Activated CD8-positive, alpha-beta memory T cell treated with anti-CD3 and anti-CD28 coated beads, Interleukin-2, amount 10 ng/mL, durations not matched to agents 7 days and 5 days (primary cell): ENCODE results near the gene BID. TPM values are rescaled to one million over a fixed set of nuclear protein-coding genes. Genes with fewer than 3 reads are reported as not detected.

Experiments
- ATAC-seq: fragments of 150-1000 bp; cut with Tn5 transposase; one replicate; pipeline ENCODE4 v1.10.0; 2021; ENCODE audit warnings: moderate library complexity
- CTCF ChIA-PET: fragments of 350-600 bp; sonication (Branson Sonifier 250); formaldehyde crosslinking; loops from one replicate; lab custom pipeline; 2021; ENCODE audit warnings: antibody characterized with exemption; lab: Charles Lee
- DNase-seq: peaks from one replicate; pipeline ENCODE4 v3.0.0-alpha.2; 2020
- H3K27ac Mint-ChIP-seq: one replicate; pipeline ENCODE4 v1.8.0; 2021; ENCODE audit warnings: mild to moderate bottlenecking, mixed read lengths
- H3K27me3 Mint-ChIP-seq: one replicate; pipeline ENCODE4 v1.8.0; 2021; ENCODE audit warnings: mixed read lengths
- H3K36me3 Mint-ChIP-seq: one replicate; pipeline ENCODE4 v1.8.0; 2021; ENCODE audit warnings: mild to moderate bottlenecking, mixed read lengths
- H3K4me1 Mint-ChIP-seq: one replicate; pipeline ENCODE4 v1.8.0; 2021; ENCODE audit warnings: mixed read lengths
- H3K4me3 Mint-ChIP-seq: one replicate; pipeline ENCODE4 v1.8.0; 2021; ENCODE audit warnings: mild to moderate bottlenecking, moderate library complexity, mixed read lengths
- H3K9me3 Mint-ChIP-seq: one replicate; pipeline ENCODE4 v1.8.0; 2022; ENCODE audit warnings: low read depth, mixed read lengths
- total RNA-seq, 2 experiments: library from RNA; stranded (reverse); gene quantifications; one replicate each; pipeline ENCODE4 v1.2.3, GENCODE V29; 2021

Gene BID
- total RNA-seq, 2 experiments from 2014 or later = 16.4 to 29.2 TPM

DNA sequence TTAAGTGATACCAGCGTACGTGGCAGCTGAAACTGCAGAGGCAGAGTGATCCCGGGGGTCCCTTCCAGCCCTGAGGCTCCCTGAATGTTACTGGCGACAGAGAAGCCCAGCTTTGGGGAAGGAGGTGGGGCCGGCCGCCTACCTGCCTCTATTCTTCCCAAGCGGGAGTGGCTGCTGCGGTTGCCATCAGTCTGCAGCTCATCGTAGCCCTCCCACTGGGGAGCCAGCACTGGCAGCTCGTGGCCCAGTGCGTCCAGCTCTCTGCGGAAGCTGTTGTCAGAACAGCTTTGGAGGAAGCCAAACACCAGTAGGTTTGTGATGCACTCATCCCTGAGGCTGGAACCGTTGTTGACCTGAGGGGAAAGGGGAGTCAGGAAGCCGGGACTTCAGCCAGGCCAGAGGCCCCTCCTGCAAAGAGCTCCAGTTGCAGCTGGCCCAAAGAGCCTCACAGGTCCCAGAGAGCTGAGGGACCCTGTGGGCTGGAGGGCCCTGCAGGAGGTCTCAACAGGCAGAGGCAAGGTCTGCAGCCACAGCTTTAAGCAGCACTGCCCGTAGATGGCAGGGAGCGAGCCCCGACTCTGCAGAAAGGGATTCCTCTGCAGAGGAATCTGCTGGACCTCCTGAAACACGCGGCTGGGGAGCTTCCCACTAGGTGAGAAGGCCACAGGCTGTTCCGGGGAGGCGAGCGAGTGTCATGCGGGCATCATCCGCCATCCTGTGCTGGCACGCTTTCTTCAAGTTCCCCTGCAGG, 30.4 kb downstream of the BID start:
- Mint-ChIP-seq H3K4me1 (no peaks in the 10 kb centered on the region), H3K9me3 (no peaks in the 10 kb centered on the region), H3K36me3 (no peaks in the 10 kb centered on the region), H3K27me3 (no peaks in the 10 kb centered on the region), H3K4me3 (no peak overlapping the region), H3K27ac (no peak overlapping the region)
- DNase-seq (no peak), ATAC-seq (no peak)
- CTCF ChIA-PET = interaction anchor here (1.1 to 6.6 kb wide), 10 partner anchors 8 to 332 kb away, joined by 4 to 109 read pairs (median 13); partner anchors contain the start of genes BID and PEX26

DNA sequence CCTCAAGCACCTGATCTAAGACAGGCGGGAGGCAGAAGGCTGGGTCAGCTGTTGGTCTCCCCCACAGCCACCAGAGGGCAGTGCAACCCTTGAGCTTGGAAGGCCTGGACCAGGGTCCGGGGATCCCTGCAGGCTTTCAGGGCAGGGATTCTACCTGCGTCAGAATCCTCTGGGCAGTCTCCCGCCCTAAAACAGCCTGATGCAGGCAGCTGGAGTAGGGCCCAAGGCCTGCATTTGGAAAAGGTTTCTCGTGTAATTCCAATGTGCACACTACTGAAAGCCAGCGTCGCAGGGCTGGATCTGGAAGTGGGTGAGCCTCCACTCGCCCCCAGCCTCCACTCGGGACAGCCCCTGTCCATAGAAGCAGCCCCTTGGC, 31.8 kb downstream of the BID start:
- no peaks in the 10 kb centered on the region for H3K27me3 Mint-ChIP-seq
- peak; percentile 74 for DNase-seq
- no peak overlapping the region for H3K4me3 Mint-ChIP-seq
- no peaks in the 10 kb centered on the region for H3K9me3 Mint-ChIP-seq
- CTCF ChIA-PET = interaction anchor here (0.6 to 6.6 kb wide), 21 partner anchors 8 to 668 kb away, joined by 3 to 109 read pairs (median 6); partner anchors contain the start of genes BCL2L13, BID and PEX26
- H3K4me1 Mint-ChIP-seq = no peaks in the 10 kb centered on the region
- no peaks in the 10 kb centered on the region for H3K36me3 Mint-ChIP-seq
- ATAC-seq = peak; percentile 65
- H3K27ac Mint-ChIP-seq = no peak overlapping the region

DNA sequence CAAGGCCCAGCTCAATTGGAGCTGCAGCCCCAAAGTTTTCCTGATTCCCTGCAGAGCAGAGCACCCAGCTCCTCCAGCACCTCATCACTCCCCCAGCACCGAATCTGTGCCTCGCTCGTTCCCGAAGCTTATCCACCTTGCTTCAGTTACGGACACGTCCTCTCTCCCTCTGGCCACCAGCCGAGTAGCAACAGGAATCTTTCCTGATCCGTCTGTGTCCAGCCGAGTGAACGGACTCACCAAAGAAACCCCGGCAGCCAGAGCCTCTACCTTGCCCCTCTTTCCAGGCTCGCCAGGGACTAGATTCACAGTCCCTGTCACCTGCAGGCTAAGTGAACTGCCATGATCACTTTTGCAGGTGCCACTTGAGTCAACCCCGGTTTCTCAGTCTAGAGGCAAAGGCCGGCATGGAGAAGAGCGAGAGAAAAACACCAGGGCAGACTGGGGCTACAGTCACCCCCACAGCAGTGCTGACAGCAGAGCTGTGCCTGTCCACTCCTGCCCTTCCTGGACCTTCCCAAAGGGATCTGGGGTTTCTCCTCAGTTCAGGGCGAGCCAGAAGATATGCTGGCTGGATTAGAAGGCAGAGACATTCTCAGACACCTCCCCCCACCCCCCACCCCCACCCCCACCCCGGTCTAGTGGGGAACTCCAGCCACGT, 32.3 kb downstream of the BID start:
- H3K27me3 Mint-ChIP-seq = no peaks in the 10 kb centered on the region
- DNase-seq (no peak), ATAC-seq (no peak)
- H3K4me1 Mint-ChIP-seq = no peaks in the 10 kb centered on the region
- H3K9me3 Mint-ChIP-seq = no peaks in the 10 kb centered on the region
- H3K36me3 Mint-ChIP-seq = no peaks in the 10 kb centered on the region
- H3K4me3 Mint-ChIP-seq = no peak overlapping the region
- H3K27ac Mint-ChIP-seq = no peak overlapping the region
- CTCF ChIA-PET = interaction anchor here (0.6 to 6.6 kb wide), 21 partner anchors 8 to 667 kb away, joined by 3 to 109 read pairs (median 6); partner anchors contain the start of genes BCL2L13, BID and PEX26

DNA sequence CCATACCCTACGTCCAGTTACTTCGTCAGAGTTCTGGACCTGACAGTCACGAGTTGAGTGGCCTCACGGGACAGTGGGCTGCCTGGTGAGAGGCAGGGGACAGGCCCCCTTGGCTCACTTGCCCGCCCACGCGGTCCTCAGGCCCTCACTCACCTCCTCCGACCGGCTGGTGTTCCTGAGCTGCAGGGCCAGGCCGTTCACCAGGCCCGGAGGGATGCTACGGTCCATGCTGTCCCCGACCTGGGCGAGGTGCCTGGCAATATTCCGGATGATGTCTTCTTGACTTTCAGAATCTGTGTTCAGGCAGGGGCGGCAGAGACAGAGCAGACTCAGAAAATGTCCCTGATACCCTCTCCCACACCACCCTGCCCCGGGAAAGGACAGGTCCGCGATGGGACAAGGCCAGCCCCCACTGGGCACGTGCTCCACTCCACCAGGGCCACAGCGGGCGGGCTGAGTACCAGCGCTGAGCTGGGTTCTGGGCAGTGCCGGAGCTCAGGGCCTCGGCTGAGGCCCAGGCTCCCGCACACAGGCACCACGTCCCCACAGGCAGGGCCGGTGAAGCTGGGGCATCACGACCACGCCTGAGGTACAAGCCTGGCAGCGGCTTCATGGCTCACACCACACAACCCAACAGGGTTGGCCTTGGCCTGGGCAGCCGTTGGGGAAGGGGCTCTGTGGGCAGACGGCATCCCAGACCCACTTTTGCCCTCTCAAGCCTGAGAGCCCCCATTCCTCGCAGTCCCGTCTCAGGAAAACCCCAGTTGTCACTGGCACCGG, 34.9 kb downstream of the BID start:
- CTCF ChIA-PET = interaction anchor here (0.8 to 5.3 kb wide), 3 partner anchors 46 to 337 kb away, joined by 3 to 35 read pairs (median 4); partner anchors contain the start of gene PEX26
- Mint-ChIP-seq H3K27ac (no peak overlapping the region), H3K4me3 (no peak overlapping the region), H3K4me1 (peaks cover 6% of the 10 kb centered on the region), H3K9me3 (no peaks in the 10 kb centered on the region), H3K36me3 (peaks cover 3% of the 10 kb centered on the region), H3K27me3 (no peaks in the 10 kb centered on the region)
- ATAC-seq = no peak
- no peak for DNase-seq

DNA sequence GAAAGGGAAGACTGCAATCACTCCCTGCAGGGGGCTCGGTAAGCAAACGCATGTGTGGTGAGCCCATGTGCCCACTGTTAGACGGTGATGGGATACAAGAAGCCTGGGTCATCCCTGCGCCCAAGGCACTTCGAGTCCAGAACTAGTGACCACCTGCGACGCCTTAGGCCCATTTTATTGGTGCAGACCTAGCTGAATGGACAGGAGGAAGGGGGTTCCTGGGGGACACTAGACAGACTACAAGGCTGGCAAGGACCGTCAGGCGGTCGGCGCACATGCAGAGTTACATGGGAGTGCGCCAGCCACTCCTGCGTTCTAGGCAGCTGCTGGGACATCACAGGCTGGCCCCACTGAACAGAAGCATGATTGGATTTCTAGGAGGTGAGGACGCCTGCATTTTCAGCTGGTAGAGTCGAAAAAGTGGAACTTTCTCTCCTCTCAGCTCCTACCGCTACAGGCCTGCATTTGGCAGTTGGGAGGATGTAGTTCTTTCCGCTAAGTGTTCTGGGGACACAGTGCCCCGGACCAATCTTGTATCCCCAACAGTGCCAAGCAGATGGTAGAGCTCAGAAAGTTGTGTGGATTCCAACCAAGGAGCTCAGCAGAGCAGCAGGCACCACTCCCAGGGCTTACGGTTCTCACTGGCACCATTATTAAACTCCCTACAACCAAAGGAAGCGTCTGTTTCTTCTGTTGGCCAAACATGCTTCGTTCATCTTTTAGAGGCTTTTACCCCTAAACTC, 35.7 kb downstream of the BID start:
- H3K9me3 Mint-ChIP-seq = no peaks in the 10 kb centered on the region
- no peaks in the 10 kb centered on the region for H3K27me3 Mint-ChIP-seq
- H3K36me3 Mint-ChIP-seq = peaks cover 7% of the 10 kb centered on the region
- peaks cover 14% of the 10 kb centered on the region for H3K4me1 Mint-ChIP-seq
- DNase-seq (no peak), ATAC-seq (no peak)
- H3K27ac Mint-ChIP-seq = no peak overlapping the region
- CTCF ChIA-PET = interaction anchor here (1.0 kb wide), 1 partner anchor 180 kb away, joined by 3 read pairs; no protein-coding TSS in a partner anchor
- no peak overlapping the region for H3K4me3 Mint-ChIP-seq

DNA sequence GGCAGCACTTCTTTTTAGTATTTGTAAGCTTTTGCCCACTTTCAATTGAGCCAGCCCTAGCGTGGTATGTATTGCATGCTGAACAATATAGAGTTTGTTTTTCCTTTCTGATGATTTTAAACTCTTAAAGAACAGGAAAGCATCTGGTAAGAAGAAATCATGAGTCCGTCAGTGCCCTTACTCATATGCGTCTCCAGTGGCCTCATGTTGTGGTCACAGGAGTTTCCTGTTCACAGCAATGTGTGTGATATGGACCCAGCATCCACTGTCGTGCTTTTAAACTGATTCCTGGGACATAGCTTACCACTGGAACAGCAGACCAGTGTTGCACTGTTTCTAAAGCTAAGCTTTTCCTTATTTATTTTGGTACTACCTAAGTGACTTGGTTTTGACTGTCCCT, 40.1 kb downstream of the BID start:
- Mint-ChIP-seq H3K4me3 (no peak overlapping the region), H3K9me3 (no peaks in the 10 kb centered on the region), H3K4me1 (peaks cover 17% of the 10 kb centered on the region), H3K27ac (peak overlapping the region; percentile 16), H3K36me3 (peaks cover 13% of the 10 kb centered on the region), H3K27me3 (no peaks in the 10 kb centered on the region)
- peak; percentile 93 for ATAC-seq
- CTCF ChIA-PET = interaction anchor here (1.2 to 1.7 kb wide), 2 partner anchors 9 to 51 kb away, joined by 3 to 15 read pairs; no protein-coding TSS in a partner anchor
- peak; percentile 76 for DNase-seq

DNA sequence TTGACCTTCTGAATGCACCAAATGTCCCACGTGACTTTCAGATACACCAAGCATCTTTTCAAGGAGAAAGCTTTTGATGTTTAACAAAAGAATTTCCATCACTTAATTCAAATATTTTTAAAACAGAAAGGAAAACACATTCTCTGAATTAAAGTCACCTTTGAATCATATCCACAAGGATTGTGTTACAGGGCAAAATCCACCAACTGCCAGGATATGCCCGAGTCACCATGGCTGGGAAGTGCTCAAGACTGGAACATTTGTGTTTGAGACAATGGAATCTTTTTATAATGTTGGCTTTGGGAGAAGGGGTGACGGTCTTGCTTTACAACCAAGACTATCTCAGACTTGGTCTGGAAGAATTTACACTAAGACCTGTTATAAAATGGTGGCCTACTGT, 40.8 kb downstream of the BID start:
- no peaks in the 10 kb centered on the region for H3K27me3 Mint-ChIP-seq
- CTCF ChIA-PET = interaction anchor here (1.7 kb wide), 1 partner anchor 10 kb away, joined by 15 read pairs; no protein-coding TSS in a partner anchor
- no peaks in the 10 kb centered on the region for H3K9me3 Mint-ChIP-seq
- H3K4me1 Mint-ChIP-seq = peaks cover 17% of the 10 kb centered on the region
- H3K4me3 Mint-ChIP-seq = no peak overlapping the region
- no peak for ATAC-seq
- H3K36me3 Mint-ChIP-seq = peaks cover 13% of the 10 kb centered on the region
- DNase-seq = no peak
- peak overlapping the region; percentile 61 for H3K27ac Mint-ChIP-seq

DNA sequence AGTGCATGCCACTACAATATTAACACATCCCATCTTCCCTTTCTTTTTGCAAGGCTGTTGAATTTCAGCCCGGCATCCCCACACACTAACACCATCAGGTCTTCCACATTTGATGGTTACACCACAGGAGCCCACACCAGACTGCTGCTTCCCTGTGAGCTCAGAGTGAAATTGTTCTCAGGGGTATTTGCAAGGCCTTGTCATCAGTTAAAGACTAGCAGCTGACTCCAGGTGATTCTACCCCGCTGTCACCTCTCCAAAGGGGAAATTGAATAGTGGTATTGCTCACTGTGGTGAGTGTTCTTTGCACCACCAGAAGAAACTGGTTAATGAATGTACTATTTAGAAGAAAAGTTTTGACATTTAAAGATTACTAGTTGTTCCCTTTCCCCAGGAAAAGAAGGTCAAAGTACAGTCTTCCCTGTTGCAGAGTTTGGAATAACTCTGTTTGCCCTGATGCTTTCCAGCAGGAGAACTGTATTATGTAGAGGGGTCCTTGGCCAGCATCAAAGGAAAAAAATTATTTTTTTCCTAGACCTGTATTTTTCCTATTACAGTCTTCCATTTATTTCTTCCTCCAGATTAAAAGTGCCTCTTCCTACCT, 41.9 kb downstream of the BID start:
- Mint-ChIP-seq H3K9me3 (no peaks in the 10 kb centered on the region), H3K4me3 (no peak overlapping the region), H3K27ac (no peak overlapping the region), H3K4me1 (peaks cover 17% of the 10 kb centered on the region), H3K36me3 (peaks cover 13% of the 10 kb centered on the region), H3K27me3 (no peaks in the 10 kb centered on the region)
- CTCF ChIA-PET = interaction anchor here (1.4 kb wide), 1 partner anchor 11 kb away, joined by 6 read pairs; no protein-coding TSS in a partner anchor
- ATAC-seq (no peak), DNase-seq (no peak)

DNA sequence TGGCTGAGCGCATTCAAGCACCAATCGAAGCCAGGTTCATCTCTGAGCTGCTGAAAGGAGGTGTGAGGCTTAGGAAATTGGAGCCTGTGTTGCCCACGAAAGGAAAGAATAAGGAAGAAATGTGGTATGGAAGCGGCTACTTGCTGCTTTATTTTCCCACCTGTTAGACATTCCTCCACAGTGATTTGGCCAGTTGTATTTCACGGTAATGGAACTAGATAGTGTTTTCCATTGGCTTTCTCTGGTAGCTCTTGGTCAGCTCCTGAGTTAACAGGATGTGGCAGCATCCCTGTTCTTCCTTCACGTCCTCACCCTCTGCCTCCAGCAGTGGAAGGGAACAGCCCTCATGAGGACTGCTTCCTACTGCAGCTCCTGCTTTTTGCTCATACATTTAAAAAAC, 44.7 kb downstream of the BID start:
- H3K36me3 Mint-ChIP-seq = peaks cover 18% of the 10 kb centered on the region
- no peak overlapping the region for H3K4me3 Mint-ChIP-seq
- H3K27me3 Mint-ChIP-seq = no peaks in the 10 kb centered on the region
- ATAC-seq (no peak), DNase-seq (no peak)
- CTCF ChIA-PET = no interaction called here
- no peak overlapping the region for H3K27ac Mint-ChIP-seq
- H3K9me3 Mint-ChIP-seq = no peaks in the 10 kb centered on the region
- H3K4me1 Mint-ChIP-seq = peaks cover 24% of the 10 kb centered on the region

DNA sequence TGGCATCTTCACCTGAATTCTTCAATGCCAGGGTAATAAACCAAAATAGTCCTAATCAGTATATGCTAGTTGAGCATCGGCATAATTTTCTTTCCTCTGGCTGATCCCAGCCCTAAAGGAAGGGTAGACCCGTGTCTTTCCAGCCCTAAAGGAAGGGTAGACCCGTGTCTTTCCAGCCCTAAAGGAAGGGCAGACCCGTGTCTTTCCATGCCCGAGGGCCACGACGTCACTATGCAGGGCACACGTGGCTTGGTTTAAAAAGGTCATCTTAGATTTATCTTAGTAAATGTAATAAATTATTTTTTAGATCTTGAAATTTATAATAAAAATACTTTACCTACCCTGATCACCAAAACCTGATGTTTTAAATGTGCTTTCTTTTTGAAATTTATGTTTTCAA, 45.5 kb downstream of the BID start:
- Mint-ChIP-seq H3K27me3 (no peaks in the 10 kb centered on the region), H3K4me3 (no peak overlapping the region), H3K9me3 (no peaks in the 10 kb centered on the region), H3K36me3 (peaks cover 17% of the 10 kb centered on the region), H3K4me1 (peaks cover 17% of the 10 kb centered on the region), H3K27ac (no peak overlapping the region)
- CTCF ChIA-PET = interaction anchor here (1.5 kb wide), 1 partner anchor 14 kb away, joined by 3 read pairs; no protein-coding TSS in a partner anchor
- ATAC-seq (no peak), DNase-seq (no peak)

DNA sequence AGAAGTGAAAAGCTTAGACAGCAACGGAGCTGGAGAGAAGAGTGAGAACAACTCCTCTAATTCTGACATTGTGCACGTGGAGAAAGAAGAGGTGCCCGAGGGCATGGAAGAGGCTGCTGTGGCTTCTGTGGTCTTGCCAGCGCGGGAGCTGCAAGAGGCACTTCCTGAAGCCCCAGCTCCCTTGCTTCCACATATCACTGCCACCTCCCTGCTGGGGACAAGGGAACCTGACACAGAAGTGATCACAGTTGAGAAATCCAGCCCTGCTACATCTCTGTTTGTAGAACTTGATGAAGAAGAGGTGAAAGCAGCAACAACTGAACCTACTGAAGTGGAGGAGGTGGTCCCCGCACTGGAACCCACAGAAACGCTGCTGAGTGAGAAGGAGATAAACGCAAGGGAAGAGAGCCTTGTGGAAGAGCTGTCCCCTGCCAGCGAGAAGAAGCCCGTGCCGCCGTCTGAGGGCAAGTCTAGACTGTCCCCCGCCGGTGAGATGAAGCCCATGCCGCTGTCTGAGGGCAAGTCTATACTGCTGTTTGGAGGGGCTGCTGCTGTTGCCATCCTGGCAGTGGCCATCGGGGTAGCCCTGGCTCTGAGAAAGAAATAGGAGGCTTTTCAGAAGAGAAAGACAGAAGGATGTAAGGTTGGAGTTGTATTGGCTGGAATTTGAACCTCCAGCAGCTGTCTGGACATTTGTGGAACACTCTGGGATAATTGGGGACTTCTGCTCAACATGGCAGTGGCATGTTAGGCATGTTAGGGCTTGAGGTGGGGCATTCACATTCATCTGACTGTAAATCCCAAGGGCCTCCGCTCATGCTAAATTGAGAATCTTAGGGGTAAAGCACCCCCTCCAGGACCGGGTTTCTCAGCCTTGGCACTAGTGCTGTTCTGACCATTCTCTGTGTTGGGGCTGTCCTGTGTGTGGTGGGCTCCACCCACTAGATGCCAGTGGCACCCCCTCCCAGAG, 47.1 kb downstream of the BID start:
- H3K9me3 Mint-ChIP-seq = no peaks in the 10 kb centered on the region
- DNase-seq (no peak), ATAC-seq (no peak)
- CTCF ChIA-PET = interaction anchor here (1.0 to 1.5 kb wide), 3 partner anchors 15 to 58 kb away, joined by 3 to 4 read pairs (median 3); no protein-coding TSS in a partner anchor
- H3K36me3 Mint-ChIP-seq = peaks cover 8% of the 10 kb centered on the region
- no peak overlapping the region for H3K4me3 Mint-ChIP-seq
- H3K27me3 Mint-ChIP-seq = no peaks in the 10 kb centered on the region
- H3K4me1 Mint-ChIP-seq = peaks cover 11% of the 10 kb centered on the region
- H3K27ac Mint-ChIP-seq = peak overlapping the region; percentile 5
